Psoas muscle (tissue), 8 donors: ENCODE results near the gene PHKB. TPM values are rescaled to one million over a fixed set of nuclear protein-coding genes. Genes with fewer than 3 reads are reported as not detected.

Experiments
- ATAC-seq, 4 donors: fragments of 200-7000 bp; cut with Tn5 transposase; one replicate each; pipeline ENCODE4 v1.9.1; 2020; ENCODE audit warnings: moderate library complexity in 3 of 4, mild to moderate bottlenecking in 2 of 4
- DNase-seq, 2 donors: peaks; one replicate each; pipeline ENCODE4 v3.0.0-alpha.2; 2020
- H3K27ac ChIP-seq: fragments of 200-600 bp; one replicate; pipeline ENCODE4 v1.8.0; 2022
- H3K27me3 ChIP-seq, 3 donors: fragments of 200-600 bp in 1 of 3; one replicate each; pipeline versions ENCODE4 v1.6.1 to v1.8.0; 2013 to 2022; ENCODE audit warnings: low read length in 2 of 3, mild to moderate bottlenecking in 2 of 3, moderate library complexity in 1 of 3; ENCODE audit not compliant: insufficient read depth in 3 of 3
- H3K36me3 ChIP-seq, 2 donors: fragments of 200-600 bp in 1 of 2; one replicate each; pipeline versions ENCODE4 v1.6.1 to v1.8.0; 2013 to 2022; ENCODE audit warnings: low read depth in 1 of 2, mild to moderate bottlenecking in 1 of 2, moderate library complexity in 1 of 2; ENCODE audit not compliant: insufficient read depth in 1 of 2
- H3K4me1 ChIP-seq: fragments of 200-600 bp; one replicate; pipeline ENCODE4 v1.8.0; 2022
- H3K4me3 ChIP-seq: fragments of 200-600 bp; one replicate; pipeline ENCODE4 v1.8.0; 2022; ENCODE audit warnings: mild to moderate bottlenecking
- H3K9me3 ChIP-seq: fragments of 200-600 bp; one replicate; pipeline ENCODE4 v1.8.0; 2022
- CTCF ChIP-seq: fragments of 200-600 bp; IDR thresholded peaks from one replicate; pipeline ENCODE4 v1.8.0; 2022; ENCODE audit warnings: antibody characterized with exemption
- WGBS, 3 donors: extraction: QIAGEN DNeasy Blood & Tissue Kit; methylation state at CpG; one replicate each; pipeline versions ENCODE4 v1.1.6 to v1.1.7; 2013; 5-methylcytosine and 5-hydroxymethylcytosine counted together
- intact Hi-C, 2 donors: fragments of 100-400 bp; cut with DNase I; formaldehyde crosslinking; loops; one replicate each; pipeline versions ENCODE4 v1.11.0 to v1.14.2; 2022
- polyA plus RNA-seq, 3 donors: library from polyadenylated mRNA; stranded (reverse); fragments of 200-250 nt; gene quantifications; one replicate each; pipeline ENCODE4 v1.2.3, GENCODE V29; 2013
- total RNA-seq, 4 donors: library from RNA; stranded (reverse); fragmentation: NEBNext Ultra II Directional in 2 of 4; extraction: Animal tissue kit (Norgen Biotek cat#: 25700) in 2 of 4; gene quantifications; one replicate each; pipeline versions ENCODE4 v1.2.1 to v1.2.4, GENCODE V29; 2021 to 2023
- donor health status: healthy with polysubstance abuse.
- donor health status: DM: no; HTN: no; CAD: no; lungs with moderate emphysema.
- donor health status: Bipolar disorder and iron deficiency.
- donor health status: healthy.
- donor health status: DM: yes; HTN: yes; CAD: no.
- donor health status: DM: no; HTN: no; CAD: no.
- donor health status: DM: no; HTN: no; CAD: no.
- donor health status: DM: yes; HTN: yes; CAD: no.

PHKB gene
- total and polyA plus RNA-seq, 7 donors = 18.8 to 87.7 (median 71.0) TPM

- WGBS, 3 donors = 85 to 93% (median 87%) methylated on average over 2 of the region's 2 CpGs
Observed at GRCh38 chr16:47590472-47590871, 129.3 kb downstream of the PHKB start.

GRCh38 chr16:47592232-47592631, 131.1 kb downstream of the PHKB start:
- peaks cover 6 to 72% of the 10 kb centered on the region in 2 donors for H3K36me3 ChIP-seq
- 56 to 73% (median 58%) methylated on average over 3 of the region's 3 CpGs for WGBS, 3 donors
- TF ChIP-seq CTCF = no peak

More at GRCh38 chr16:47590472-47590871, 129.3 kb downstream of the PHKB start:
- DNase-seq = no peak
- no peak for TF ChIP-seq CTCF
- Histone ChIP-seq H3K36me3 (peaks cover 6 to 68% of the 10 kb centered on the region in 2 donors), H3K4me3 (no peak overlapping the region), H3K4me1 (peaks cover 5% of the 10 kb centered on the region), H3K27ac (no peak overlapping the region), H3K9me3 (no peaks in the 10 kb centered on the region), H3K27me3 (no peaks in the 10 kb centered on the region)
- no peak for ATAC-seq
- intact Hi-C loops = no loop called here

GRCh38 chr16:47599512-47599911, 138.4 kb downstream of the PHKB start:
- Histone ChIP-seq H3K27ac (no peak overlapping the region), H3K4me3 (no peak overlapping the region), H3K36me3 (peaks cover 0 to 61% of the 10 kb centered on the region in 2 donors), H3K4me1 (no peaks in the 10 kb centered on the region), H3K27me3 (no peaks in the 10 kb centered on the region), H3K9me3 (no peaks in the 10 kb centered on the region)
- WGBS, 3 donors = 95 to 98% (median 97%) methylated on average over 2 of the region's 2 CpGs
- no peak for TF ChIP-seq CTCF
- intact Hi-C loops = no loop called here
- no peak for DNase-seq
- no peak for ATAC-seq

More at GRCh38 chr16:47592232-47592631, 131.1 kb downstream of the PHKB start:
- no peaks in the 10 kb centered on the region for H3K9me3 ChIP-seq
- intact Hi-C loops = no loop called here
- ATAC-seq (no peak), DNase-seq (no peak)
- no peaks in the 10 kb centered on the region for H3K4me1 ChIP-seq
- no peaks in the 10 kb centered on the region for H3K27me3 ChIP-seq
- no peak overlapping the region for H3K27ac ChIP-seq
- H3K4me3 ChIP-seq = no peak overlapping the region

- no peaks in the 10 kb centered on the region for H3K4me1 ChIP-seq
- intact Hi-C loops = no loop called here
- no peak overlapping the region for H3K4me3 ChIP-seq
- H3K36me3 ChIP-seq = peaks cover 0 to 59% of the 10 kb centered on the region in 2 donors
- no peak overlapping the region for H3K27ac ChIP-seq
- TF ChIP-seq CTCF = no peak
- DNase-seq (no peak), ATAC-seq (no peak)
- H3K9me3 ChIP-seq = no peaks in the 10 kb centered on the region
- WGBS, 3 donors = 98 to 99% (median 98%) methylated on average over 6 of the region's 6 CpGs
- no peaks in the 10 kb centered on the region for H3K27me3 ChIP-seq
Observed at GRCh38 chr16:47600376-47600775, 139.2 kb downstream of the PHKB start.

GRCh38 chr16:47604306-47604705, 143.2 kb downstream of the PHKB start:
- no peaks in the 10 kb centered on the region for H3K9me3 ChIP-seq
- H3K4me1 ChIP-seq = no peaks in the 10 kb centered on the region
- no peak for TF ChIP-seq CTCF
- DNase-seq = no peak
- no peak overlapping the region for H3K4me3 ChIP-seq
- peaks cover 0 to 34% of the 10 kb centered on the region in 2 donors for H3K36me3 ChIP-seq
- H3K27me3 ChIP-seq = no peaks in the 10 kb centered on the region
- H3K27ac ChIP-seq = no peak overlapping the region
- intact Hi-C loops = no loop called here
- ATAC-seq = no peak
